Hematopoietic multipotent progenitor cell (in vitro differentiated cells): ENCODE measurements around the gene LIG1. TPM values are rescaled to one million over a fixed set of nuclear protein-coding genes. Genes with fewer than 3 reads are reported as not detected.

Experiments
- DNase-seq, 3 donors: peaks; one replicate each; pipeline ENCODE4 v3.0.0-alpha.2; 2011 to 2015; ENCODE audit warnings: low read depth in 2 of 3, low spot score in 2 of 3
- total RNA-seq: library from RNA; depleted of rRNA; stranded (reverse); fragments of >200 nt; gene quantifications from one replicate; pipeline ENCODE4 v1.2.3, GENCODE V29; 2012

LIG1 gene
- 42.8 TPM for total RNA-seq

GRCh38 chr19:48169939-48170803, at the start of gene LIG1, which contains the start of gene ZSWIM9:
TSS of gene LIG1 (minus strand) at chr19:48170344. CDS start at chr19:48165566, 4,778 bp downstream.
TSS of gene ZSWIM9 (plus strand) at chr19:48170680. CDS start at chr19:48171803, 1,123 bp downstream.
- DNase-seq = peak; percentile 88 to 94 (median 91)

DNA sequence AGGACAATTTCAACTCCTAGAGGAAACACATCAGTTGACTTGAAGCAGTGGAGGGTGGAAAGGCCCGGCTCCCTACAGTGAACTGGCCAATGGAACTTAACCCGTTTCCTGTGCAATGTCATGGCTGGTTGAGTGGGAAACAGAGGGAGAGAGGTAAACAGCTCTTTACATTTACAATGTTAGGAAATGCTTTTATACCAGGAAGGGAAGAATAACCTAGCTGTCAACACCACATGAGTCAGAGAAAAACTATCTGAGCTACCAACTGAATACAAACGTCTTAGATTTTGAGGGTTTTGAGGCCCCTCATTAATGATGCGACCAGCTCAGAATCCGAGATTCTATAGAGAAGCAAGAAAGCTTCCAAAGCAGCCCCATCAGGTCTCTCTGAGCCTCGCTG, 48.9 kb upstream of the LIG1 start:
- DNase-seq = no peak

- no peak for DNase-seq
Measured at GRCh38 chr19:48216933-48217332, 46.8 kb upstream of the LIG1 start.

DNA sequence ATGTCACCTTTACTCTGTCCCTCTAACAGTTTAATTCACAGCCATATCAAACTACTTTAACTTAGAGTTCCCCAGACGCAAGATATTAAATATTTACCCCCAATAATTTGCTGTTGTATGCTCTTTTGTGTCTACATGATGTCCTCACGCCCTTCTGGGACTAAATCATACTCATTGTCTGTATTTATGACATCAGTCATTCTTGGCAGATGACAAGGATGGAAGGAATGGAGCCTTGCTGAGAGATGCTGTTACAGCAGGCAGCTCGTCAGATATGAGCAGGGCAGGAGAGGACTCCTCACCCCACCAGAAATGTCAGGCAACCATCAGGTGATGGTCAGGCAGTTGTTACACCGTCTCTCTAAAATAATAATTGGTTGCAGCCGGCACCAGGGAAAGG, 43.8 kb upstream of the LIG1 start:
- DNase-seq = no peak

DNA sequence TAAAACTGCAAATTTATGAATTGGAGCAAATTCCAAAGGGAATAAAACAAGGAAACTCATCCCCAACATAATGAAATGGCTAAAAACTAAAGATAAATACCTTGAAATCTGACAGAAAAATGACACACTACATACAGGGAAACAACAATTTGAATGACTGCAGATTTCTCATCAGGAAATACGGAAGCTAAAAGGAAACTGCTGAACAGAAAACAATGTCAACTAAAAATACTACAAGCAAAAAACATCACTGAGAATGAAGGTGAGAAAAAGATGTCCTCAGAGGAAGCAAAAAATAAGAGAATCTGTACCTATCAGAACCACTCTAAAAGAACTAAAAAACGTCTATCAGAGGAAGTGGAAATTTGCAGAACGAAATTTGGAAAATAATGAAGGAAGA, 39.9 kb upstream of the LIG1 start:
- no peak for DNase-seq

DNA sequence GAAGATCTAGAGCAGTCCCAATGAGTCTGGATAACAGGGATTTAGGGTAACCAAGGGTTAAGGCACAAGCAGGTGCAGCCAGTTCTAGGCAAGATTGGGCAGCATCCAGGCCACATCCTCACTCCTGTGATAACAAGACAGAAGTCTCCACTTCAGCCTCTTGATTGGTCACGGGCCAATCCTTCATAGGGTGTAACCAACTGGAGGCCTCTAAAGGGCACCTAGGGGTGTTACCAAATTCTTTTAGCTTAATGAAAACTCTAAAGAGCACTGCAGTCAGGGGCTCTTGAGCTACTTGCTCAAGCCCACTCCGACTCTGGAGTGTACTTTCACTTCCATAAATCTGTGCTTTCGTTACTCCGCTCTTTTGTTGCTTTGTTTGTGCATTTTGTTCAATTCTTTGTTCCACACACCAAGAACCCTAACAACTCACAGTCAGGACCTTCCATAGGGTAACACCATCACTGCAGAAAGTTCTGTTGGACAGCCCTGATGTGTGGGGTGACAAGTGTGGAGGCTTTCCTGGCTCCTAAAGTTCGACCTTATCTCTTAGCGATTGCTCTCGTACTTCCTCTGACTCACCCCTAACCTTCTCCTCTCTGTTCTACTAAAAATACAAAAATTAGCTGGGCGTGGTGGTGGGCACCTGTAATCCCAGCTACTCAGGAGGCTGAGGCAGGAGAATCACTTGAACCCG, 36.4 kb upstream of the LIG1 start:
- no peak for DNase-seq

- DNase-seq = peak; percentile 72 to 96 (median 93)
Measured at GRCh38 chr19:48203794-48204628, 33.9 kb upstream of the LIG1 start.

DNA sequence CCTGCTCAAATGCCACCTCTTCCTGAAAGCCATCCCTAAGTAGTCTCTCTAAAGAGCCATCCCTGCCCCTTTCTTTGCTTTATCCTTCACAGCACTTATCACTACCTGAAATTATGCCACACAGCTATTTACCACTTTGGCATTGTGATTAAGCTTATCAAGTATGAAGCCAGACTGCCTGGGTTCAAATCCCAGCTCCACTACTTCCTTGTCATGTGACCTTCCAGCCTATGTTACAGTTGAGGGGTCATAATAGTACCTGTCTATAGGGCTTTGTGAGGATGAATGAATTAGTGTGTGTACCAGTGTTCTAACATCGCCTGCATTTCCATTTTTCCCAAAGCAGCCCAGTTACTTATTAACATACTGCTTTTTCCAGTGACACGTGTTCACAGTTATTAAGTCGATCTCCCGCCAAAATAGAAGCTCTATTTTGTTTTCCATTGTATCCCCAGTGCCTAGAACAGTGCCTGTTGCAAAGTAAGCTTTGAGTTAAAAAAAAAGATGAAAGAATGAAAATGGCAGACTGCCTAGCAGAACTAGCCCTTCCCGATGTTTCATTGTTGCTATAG, 33.2 kb upstream of the LIG1 start:
- no peak for DNase-seq

- no peak for DNase-seq
Measured at GRCh38 chr19:48196933-48197665, 27.0 kb upstream of the LIG1 start.

GRCh38 chr19:48196321-48196763, 26.2 kb upstream of the LIG1 start:
- no peak for DNase-seq

DNA sequence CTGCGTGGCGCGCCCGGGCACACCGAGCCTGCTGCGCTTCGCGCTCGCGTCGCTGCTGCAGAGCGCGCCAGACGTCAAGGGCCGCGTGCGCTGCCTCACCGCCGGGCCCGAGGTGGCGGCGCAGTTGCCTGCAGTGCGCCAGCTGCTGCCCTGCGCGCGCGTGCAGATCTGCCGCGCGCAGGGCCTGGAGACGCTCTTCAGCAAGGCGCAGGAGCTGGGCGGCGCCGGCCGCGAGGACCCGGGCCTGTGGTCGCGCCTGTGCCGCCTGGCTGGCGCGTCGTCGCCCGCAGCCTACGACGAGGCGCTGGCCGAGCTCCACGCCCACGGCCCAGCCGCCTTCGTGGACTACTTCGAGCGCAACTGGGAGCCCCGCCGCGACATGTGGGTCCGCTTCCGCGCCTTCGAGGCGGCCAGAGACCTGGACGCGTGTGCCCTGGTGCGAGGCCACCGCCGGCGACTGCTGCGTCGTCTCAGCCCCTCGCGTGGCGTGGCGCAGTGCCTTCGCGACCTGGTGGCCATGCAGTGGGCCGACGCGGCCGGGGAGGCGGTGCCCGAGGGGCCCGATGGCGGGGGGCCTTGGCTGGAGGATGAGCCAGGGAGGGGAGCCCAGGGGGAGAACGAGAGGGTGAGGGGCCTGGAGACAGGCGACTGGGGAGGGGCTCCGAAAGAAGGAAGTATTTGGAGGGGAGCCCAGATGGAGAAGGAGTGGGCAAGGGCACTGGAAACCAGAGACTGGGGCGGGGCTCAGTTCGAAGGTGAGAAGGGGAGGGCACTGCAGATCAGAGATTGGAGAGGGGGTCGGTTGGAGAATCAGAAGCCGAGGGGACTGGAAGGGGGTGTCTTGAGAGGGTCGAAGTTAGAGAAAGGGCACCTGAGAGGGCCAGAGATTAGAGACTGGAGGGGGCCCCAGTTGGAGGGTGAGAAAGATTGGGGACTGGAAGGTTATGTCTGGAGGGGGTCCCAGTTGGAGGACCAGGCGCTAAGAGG, 25.0 kb upstream of the LIG1 start:
- DNase-seq = no peak

DNA sequence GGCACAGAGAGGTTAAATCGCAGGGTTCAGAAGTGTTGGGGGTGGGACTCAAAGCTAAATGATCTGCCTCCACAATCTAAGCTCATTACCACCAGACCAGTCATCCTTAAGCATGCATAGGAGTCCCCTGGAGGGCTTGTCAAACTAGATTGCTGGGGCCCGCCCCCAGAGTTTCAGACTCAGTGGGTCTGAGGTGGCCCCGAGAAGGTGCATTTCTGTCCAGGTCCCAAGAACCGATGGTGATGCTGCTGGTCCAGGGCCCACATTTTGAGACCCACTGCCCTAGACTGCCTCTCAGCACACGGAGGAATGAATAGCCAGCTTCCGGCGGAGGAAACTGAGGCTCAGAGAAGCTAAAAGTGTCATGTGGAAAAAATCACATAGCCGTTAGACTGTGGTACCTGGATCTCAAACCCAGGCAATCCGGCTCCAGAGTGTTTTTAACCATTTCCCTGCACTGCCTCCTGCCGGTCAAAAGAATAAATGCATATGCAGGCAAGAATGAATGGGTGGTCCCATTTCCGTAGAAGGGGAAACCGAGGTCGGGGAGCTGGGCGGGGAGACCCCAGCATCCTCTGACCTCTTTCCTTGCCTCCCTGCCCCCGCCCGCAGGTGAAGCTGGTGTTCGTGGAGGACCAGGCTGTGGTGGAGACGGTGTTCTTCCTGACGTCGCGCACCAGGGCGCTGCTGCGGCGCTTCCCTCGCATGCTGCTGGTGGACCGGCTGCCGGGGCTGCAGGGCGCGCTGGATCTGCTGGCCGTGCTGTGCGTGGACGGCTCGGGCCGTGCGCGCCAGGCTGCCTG, 24.1 kb upstream of the LIG1 start:
- peak in 1 of 3 donors; percentile 40 for DNase-seq

- DNase-seq = no peak
Measured at GRCh38 chr19:48192750-48193149, 22.6 kb upstream of the LIG1 start.

DNA sequence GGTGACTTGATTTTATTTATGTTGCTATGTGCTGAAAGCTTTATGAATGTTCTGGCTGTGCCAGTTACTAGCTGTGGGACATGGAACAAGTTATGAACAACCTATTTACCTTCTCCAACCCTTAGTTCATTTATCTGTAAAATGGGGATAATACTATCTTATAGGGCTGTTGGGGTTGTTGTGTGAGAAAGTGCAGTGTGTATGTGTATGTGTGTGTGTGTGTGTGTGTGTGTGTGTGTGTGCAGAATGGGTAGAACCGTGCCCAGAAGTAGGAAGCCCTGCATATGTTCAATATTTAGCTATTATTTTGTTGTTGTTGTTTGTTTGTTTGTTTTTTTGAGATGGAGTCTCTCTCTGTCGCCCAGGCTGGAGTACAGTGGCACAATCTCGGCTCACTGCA, 20.7 kb upstream of the LIG1 start:
- DNase-seq = no peak

- peak in 1 of 3 donors; percentile 36 for DNase-seq
Measured at GRCh38 chr19:48190288-48190884, 20.2 kb upstream of the LIG1 start.

DNA sequence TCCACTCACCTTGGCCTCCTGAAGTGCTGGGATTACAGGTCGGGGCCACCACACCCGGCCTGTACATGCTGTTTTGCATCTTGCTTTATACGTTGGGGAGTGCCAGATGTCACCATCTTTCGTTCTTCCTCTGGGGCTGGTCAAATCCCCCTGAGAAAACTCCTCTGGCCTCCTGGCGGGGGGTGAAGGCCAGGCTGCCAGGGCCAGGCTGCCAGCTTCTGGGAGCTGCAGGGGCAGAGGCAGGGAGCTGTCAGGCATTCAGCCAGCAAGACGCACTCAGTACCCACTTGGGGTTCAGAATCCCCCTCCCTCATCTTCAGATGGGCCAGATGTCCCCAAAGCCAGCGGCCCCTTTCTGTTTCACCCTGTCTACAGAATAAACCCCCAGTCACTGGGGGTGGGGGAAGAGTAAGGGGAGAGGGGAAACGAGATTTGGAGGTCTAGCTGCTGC, 16.4 kb upstream of the LIG1 start:
- no peak for DNase-seq

DNA sequence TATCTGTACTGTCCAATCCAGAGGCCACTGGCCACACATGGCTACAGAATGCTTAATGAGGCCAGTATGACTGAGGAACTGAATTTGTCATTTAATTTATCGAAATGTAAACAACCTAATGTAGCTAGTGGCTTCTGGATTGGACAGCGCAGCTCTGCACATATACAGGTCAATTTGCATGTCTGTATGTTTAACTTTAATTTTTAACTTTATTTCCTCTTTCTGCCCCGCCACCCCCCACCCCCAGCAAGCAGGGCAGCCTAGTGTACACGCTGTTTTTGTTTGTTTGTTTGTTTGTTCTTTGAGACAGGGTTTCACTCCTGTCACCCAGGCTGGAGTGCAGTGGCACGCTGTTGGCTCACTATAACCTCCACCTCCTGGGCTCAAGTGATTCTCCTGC, 15.9 kb upstream of the LIG1 start:
- no peak for DNase-seq
